H1 (cell line): Measurements from ENCODE around the gene DPEP1. TPM values are rescaled to one million over a fixed set of nuclear protein-coding genes. Genes with fewer than 3 reads are reported as not detected.

ENCODE experiments used
- CTCF ChIA-PET: fragments of 300-600 bp; sonication (Branson Sonifier 250); formaldehyde crosslinking; loops from one replicate; lab custom pipeline; 2021; ENCODE audit not compliant: partially characterized antibody; lab: Charles Lee
- POLR2A ChIA-PET: fragments of 300-600 bp; sonication (Branson Sonifier 250); formaldehyde crosslinking; loops from one replicate; lab custom pipeline; 2021; ENCODE audit warnings: inconsistent platforms; ENCODE audit not compliant: partially characterized antibody; lab: Charles Lee
- DNase-seq, 2 experiments: peaks; one replicate each; pipeline versions ENCODE4 v3.0.0 to v3.0.0-alpha.2; 2010 to 2022; ENCODE audit warnings: low spot score in 2 of 2, low read depth in 1 of 2, mixed read lengths in 1 of 2
- FAIRE-seq: peaks from 2 replicates; lab custom pipeline; 2011; peaks lifted over from hg19 to GRCh38; lab: Jason Lieb, UNC
- H2AFZ ChIP-seq: 2 replicates; pipeline ENCODE4 v1.8.1; 2012; ENCODE audit warnings: low read length, inconsistent platforms
- H2AK5ac ChIP-seq: 2 replicates; pipeline ENCODE4 v1.6.1; 2013; ENCODE audit warnings: low read depth, low read length
- H2BK120ac ChIP-seq: replicated peaks from 2 replicates; pipeline ENCODE3; 2013; ENCODE audit warnings: low read depth, low read length, inconsistent platforms
- H2BK12ac ChIP-seq: 2 replicates; pipeline ENCODE4 v1.6.1; 2013; ENCODE audit warnings: low read depth, low read length
- H2BK15ac ChIP-seq: 2 replicates; pipeline ENCODE4 v1.6.1; 2013; ENCODE audit warnings: low read length
- H2BK20ac ChIP-seq: 2 replicates; pipeline ENCODE4 v1.6.1; 2013; ENCODE audit warnings: low read length
- H2BK5ac ChIP-seq: 2 replicates; pipeline ENCODE4 v1.6.1; 2013; ENCODE audit warnings: low read depth, low read length
- H3K14ac ChIP-seq: 2 replicates; pipeline ENCODE4 v1.6.1; 2013; ENCODE audit warnings: inconsistent platforms; ENCODE audit not compliant: insufficient read length
- H3K18ac ChIP-seq: 2 replicates; pipeline ENCODE4 v1.6.1; 2013; ENCODE audit warnings: low read length; ENCODE audit errors: extremely low read depth
- H3K23ac ChIP-seq: 2 replicates; pipeline ENCODE4 v1.6.1; 2013; ENCODE audit warnings: inconsistent platforms; ENCODE audit not compliant: insufficient read length
- H3K23me2 ChIP-seq: 2 replicates; pipeline ENCODE4 v1.6.1; 2013; ENCODE audit warnings: low read depth, low read length
- H3K27ac ChIP-seq: 2 replicates; pipeline ENCODE4 v1.6.1; 2011; ENCODE audit warnings: low read depth, low read length, inconsistent platforms
- H3K27me3 ChIP-seq, 4 experiments: replicated peaks in 1 of 4; 1 replicate in 1 of 4; 2 replicates in 3 of 4; pipeline versions ENCODE4 v1.6.1 to v1.8.1; 2011 to 2013; ENCODE audit warnings: low read length in 3 of 4, mild to moderate bottlenecking in 3 of 4, inconsistent platforms in 2 of 4, mixed read lengths in 2 of 4, moderate library complexity in 1 of 4; ENCODE audit not compliant: control insufficient read depth in 3 of 4, insufficient read depth in 3 of 4; ENCODE audit errors: extremely low read depth in 1 of 4
- H3K36me3 ChIP-seq, 4 experiments: 2 replicates each; pipeline versions ENCODE4 v1.6.1 to v1.8.1; 2011 to 2013; ENCODE audit warnings: mild to moderate bottlenecking in 4 of 4, low read length in 3 of 4, moderate library complexity in 2 of 4, control low read depth in 1 of 4, inconsistent platforms in 1 of 4; ENCODE audit not compliant: insufficient read depth in 4 of 4, control insufficient read depth in 2 of 4
- H3K4ac ChIP-seq: replicated peaks from 2 replicates; pipeline ENCODE3; 2013; ENCODE audit warnings: low read length, low read depth, mixed read lengths, inconsistent platforms; ENCODE audit not compliant: insufficient read length
- H3K4me1 ChIP-seq, 4 experiments: replicated peaks in 1 of 4; 1 replicate in 1 of 4; 2 replicates in 3 of 4; pipeline versions ENCODE4 v1.6.1 to v1.8.1; 2011 to 2013; ENCODE audit warnings: low read length in 3 of 4, inconsistent platforms in 2 of 4, mixed read lengths in 1 of 4; ENCODE audit not compliant: insufficient read depth in 4 of 4, control insufficient read depth in 3 of 4
- H3K4me2 ChIP-seq, 2 experiments: 2 replicates each; pipeline versions ENCODE4 v1.6.1 to v1.8.1; 2011 to 2013; ENCODE audit warnings: low read depth in 2 of 2, low read length in 2 of 2, control low read depth in 1 of 2, inconsistent platforms in 1 of 2, mild to moderate bottlenecking in 1 of 2; ENCODE audit not compliant: insufficient read depth in 1 of 2
- H3K4me3 ChIP-seq, 4 experiments: fragments of 200-600, 300-600 bp in 1 of 4; sonication (generic), shearing (Covaris generic), sonication (Bioruptor Twin) in 1 of 4; 2 replicates each; pipeline versions ENCODE4 v1.5.1 to v1.8.1; 2011 to 2016; ENCODE audit warnings: low read length in 4 of 4, low read depth in 3 of 4, control low read depth in 2 of 4, inconsistent platforms in 2 of 4, mild to moderate bottlenecking in 2 of 4, mixed read lengths in 1 of 4, moderate library complexity in 1 of 4; ENCODE audit not compliant: insufficient read depth in 2 of 4; ENCODE audit errors: extremely low read depth in 1 of 4
- H3K56ac ChIP-seq: replicated peaks from 2 replicates; pipeline ENCODE3; 2013; ENCODE audit warnings: low read depth, mild to moderate bottlenecking, mixed read lengths, low read length, inconsistent platforms; ENCODE audit not compliant: insufficient read length
- H3K79me1 ChIP-seq: 2 replicates; pipeline ENCODE4 v1.6.1; 2013; ENCODE audit warnings: low read depth, low read length, control low read depth
- H3K79me2 ChIP-seq, 2 experiments: 2 replicates each; pipeline versions ENCODE4 v1.6.1 to v1.8.1; 2012 to 2013; ENCODE audit warnings: low read length in 2 of 2, mild to moderate bottlenecking in 2 of 2, inconsistent platforms in 1 of 2; ENCODE audit not compliant: insufficient read depth in 2 of 2, control insufficient read depth in 1 of 2
- H3K9ac ChIP-seq, 4 experiments: replicated peaks in 1 of 4; 1 replicate in 1 of 4; 2 replicates in 3 of 4; pipeline versions ENCODE4 v1.6.1 to v1.8.1; 2011 to 2013; ENCODE audit warnings: low read depth in 3 of 4, low read length in 3 of 4, control low read depth in 2 of 4, mild to moderate bottlenecking in 2 of 4, moderate library complexity in 2 of 4, inconsistent platforms in 1 of 4; ENCODE audit errors: extremely low read depth in 1 of 4
- H3K9me3 ChIP-seq, 2 experiments: 2 replicates each; pipeline versions ENCODE4 v1.6.1 to v1.8.1; 2012 to 2013; ENCODE audit warnings: mild to moderate bottlenecking in 2 of 2, moderate library complexity in 2 of 2, control low read depth in 1 of 2, inconsistent platforms in 1 of 2, low read depth in 1 of 2, low read length in 1 of 2, mixed read lengths in 1 of 2; ENCODE audit not compliant: insufficient read depth in 2 of 2
- H4K20me1 ChIP-seq, 2 experiments: replicated peaks in 1 of 2; 2 replicates each; pipeline versions ENCODE3 to v1.8.1; 2011 to 2013; ENCODE audit warnings: inconsistent platforms in 2 of 2, low read length in 2 of 2, mild to moderate bottlenecking in 1 of 2; ENCODE audit not compliant: insufficient read depth in 2 of 2, control insufficient read depth in 1 of 2
- H4K5ac ChIP-seq: 2 replicates; pipeline ENCODE4 v1.6.1; 2013; ENCODE audit warnings: low read length, low read depth, mixed read lengths, inconsistent platforms; ENCODE audit not compliant: insufficient read length
- H4K8ac ChIP-seq: 2 replicates; pipeline ENCODE4 v1.8.0; 2013; ENCODE audit warnings: mild to moderate bottlenecking, moderate library complexity, low read length, inconsistent platforms; ENCODE audit not compliant: insufficient read depth; ENCODE audit errors: extremely low read depth
- H4K91ac ChIP-seq: replicated peaks from 2 replicates; pipeline ENCODE3; 2013; ENCODE audit warnings: low read length, mixed read lengths, inconsistent platforms; ENCODE audit not compliant: insufficient read length
- KDM1A ChIP-seq: fragments of 200-600, 300-600 bp; sonication (generic); IDR thresholded peaks from 2 replicates; pipeline ENCODE4 v1.7.1; 2016; ENCODE audit warnings: mild to moderate bottlenecking, low read length, borderline replicate concordance
- KDM5A ChIP-seq: fragments of 200-600 bp; IDR thresholded peaks from 2 replicates; pipeline ENCODE4 v1.7.1; 2012; ENCODE audit warnings: mild to moderate bottlenecking, low read length, inconsistent platforms, mixed read lengths
- RXRA ChIP-seq: IDR thresholded peaks from 2 replicates; pipeline ENCODE4 v1.6.1; 2011; ENCODE audit warnings: low read depth, mild to moderate bottlenecking, low read length, moderate library complexity; ENCODE audit not compliant: insufficient read depth
- SP1 ChIP-seq: IDR thresholded peaks from 2 replicates; pipeline ENCODE4 v1.6.1; 2011; ENCODE audit warnings: low read depth, low read length
- SP4 ChIP-seq: IDR thresholded peaks from 2 replicates; pipeline ENCODE4 v1.6.1; 2012; ENCODE audit warnings: low read length, inconsistent platforms
- WGBS, 2 experiments: shearing (Covaris generic) in 1 of 2; methylation state at CpG; one replicate each; pipeline versions ENCODE4 v1.1.6 to v1.1.7; 2013 to 2015; ENCODE audit warnings: low lambda C conversion rate in 2 of 2, mixed read lengths in 2 of 2, inconsistent platforms in 1 of 2, low coverage in 1 of 2, missing lambda C conversion rate in 1 of 2; ENCODE audit not compliant: insufficient replicate concordance in 2 of 2, insufficient coverage in 1 of 2, insufficient read length in 1 of 2; ENCODE audit errors: extremely low coverage in 1 of 2, missing lambda C conversion rate in 1 of 2; 5-methylcytosine and 5-hydroxymethylcytosine counted together
- polyA plus RNA-seq, 7 experiments: library from polyadenylated mRNA; depleted of rRNA in 3 of 7; stranded (reverse) in 5 of 7; unstranded in 2 of 7; fragments of >200 nt in 5 of 7; fragments of 200-250 nt in 2 of 7; gene quantifications; 1 replicate in 5 of 7; 2 replicates in 1 of 7; 4 replicates in 1 of 7; pipeline versions ENCODE4 v1.2.1 to v1.2.3, GENCODE V29; 2011 to 2013; ENCODE audit warnings: missing spikeins in 2 of 7, mixed read lengths in 2 of 7
- total RNA-seq: library from RNA; stranded (reverse); fragmentation: NEBNext Ultra II Directional; extraction: Animal tissue kit (Norgen Biotek cat#: 25700); gene quantifications from 2 replicates; pipeline ENCODE4 v1.2.1, GENCODE V29; 2021

Gene DPEP1
- total and polyA plus RNA-seq, 2 of the 8 experiments (the other 6 are each of a cell fraction or from before 2014, with no cell fraction given) = 2.8 to 3.1 TPM

DNA sequence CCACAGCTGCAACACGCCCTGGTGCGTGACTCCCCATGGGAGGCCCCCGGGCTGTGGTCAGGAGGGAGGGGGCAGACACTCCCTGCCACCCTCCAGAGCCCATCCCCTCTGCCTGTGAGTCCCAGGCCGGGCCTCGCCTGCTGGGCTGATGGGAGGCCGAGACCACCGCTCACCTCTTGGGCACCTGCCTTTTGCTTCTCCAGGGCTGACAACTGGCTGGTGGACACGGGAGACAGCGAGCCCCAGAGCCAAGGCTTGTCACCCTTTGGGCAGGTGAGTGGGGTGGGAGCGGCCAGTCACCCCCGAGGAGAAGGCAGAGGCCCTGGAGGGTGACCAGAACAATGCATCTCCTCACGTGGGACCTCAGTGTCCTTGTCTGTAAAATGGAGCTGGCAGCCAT is 23.2 kb downstream of the DPEP1 start:
- Histone ChIP-seq H3K27ac (no peak overlapping the region), H3K9me3 (no peaks in the 10 kb centered on the region), H3K4me3 (no peak overlapping the region), H3K27me3 (no peaks in the 10 kb centered on the region; a peak in 3 of 7 replicates), H2AFZ (no peak overlapping the region), H2BK12ac (no peak overlapping the region), H2BK20ac (no peak overlapping the region), H2BK5ac (no peak overlapping the region; the same call in 1 of the 2 replicates), H4K20me1 (no peaks in the 10 kb centered on the region), H3K36me3 (no peaks in the 10 kb centered on the region), H3K14ac (no peak overlapping the region), H3K18ac (no peak overlapping the region)
- FAIRE-seq (no peak), DNase-seq (no peak)
- TF ChIP-seq KDM1A (no peak), RXRA (no peak), SP4 (no peak), SP1 (no peak), KDM5A (no peak)
- TF ChIP-seq, all 59 proteins: peak for 0
- Histone ChIP-seq H3K79me2 (no peaks in the 10 kb centered on the region), H3K4me2 (no peak overlapping the region), H3K56ac (no peak overlapping the region), H3K9ac (no peak overlapping the region), H3K4ac (no peak overlapping the region), H3K23me2 (peaks cover 1% of the 10 kb centered on the region; the same call in 1 of the 2 replicates), H3K23ac (no peak overlapping the region), H2BK120ac (no peak overlapping the region), H4K8ac (no peak overlapping the region), H2AK5ac (no peak overlapping the region), H2BK15ac (no peak overlapping the region), H3K79me1 (no peaks in the 10 kb centered on the region), H4K91ac (no peak overlapping the region), H3K4me1 (peaks cover 0 to 5% (median 0%) of the 10 kb centered on the region in 4 experiments; a peak in 1 of 7 replicates), H4K5ac (no peak overlapping the region)
- POLR2A ChIA-PET = interaction anchor here (0.6 kb wide), 1 partner anchor 28 kb away, joined by 3 read pairs; no protein-coding TSS in a partner anchor
- WGBS, 2 experiments = 87% methylated on average over 11 of the region's 12 CpGs; no CpG with 5 or more reads in 1 of the 2 experiments
- CTCF ChIA-PET = interaction anchor here (0.9 to 2.4 kb wide), 5 partner anchors 10 to 34 kb away, joined by 3 to 10 read pairs (median 3); no protein-coding TSS in a partner anchor
